Measurements from ENCODE around the gene ADAMTS12. TPM values are rescaled to one million over a fixed set of nuclear protein-coding genes. Genes with fewer than 3 reads are reported as not detected.

ADAMTS12 gene
- total and polyA plus RNA-seq, 2 experiments from 2014 or later = 9.1 to 17.1 TPM

DNA sequence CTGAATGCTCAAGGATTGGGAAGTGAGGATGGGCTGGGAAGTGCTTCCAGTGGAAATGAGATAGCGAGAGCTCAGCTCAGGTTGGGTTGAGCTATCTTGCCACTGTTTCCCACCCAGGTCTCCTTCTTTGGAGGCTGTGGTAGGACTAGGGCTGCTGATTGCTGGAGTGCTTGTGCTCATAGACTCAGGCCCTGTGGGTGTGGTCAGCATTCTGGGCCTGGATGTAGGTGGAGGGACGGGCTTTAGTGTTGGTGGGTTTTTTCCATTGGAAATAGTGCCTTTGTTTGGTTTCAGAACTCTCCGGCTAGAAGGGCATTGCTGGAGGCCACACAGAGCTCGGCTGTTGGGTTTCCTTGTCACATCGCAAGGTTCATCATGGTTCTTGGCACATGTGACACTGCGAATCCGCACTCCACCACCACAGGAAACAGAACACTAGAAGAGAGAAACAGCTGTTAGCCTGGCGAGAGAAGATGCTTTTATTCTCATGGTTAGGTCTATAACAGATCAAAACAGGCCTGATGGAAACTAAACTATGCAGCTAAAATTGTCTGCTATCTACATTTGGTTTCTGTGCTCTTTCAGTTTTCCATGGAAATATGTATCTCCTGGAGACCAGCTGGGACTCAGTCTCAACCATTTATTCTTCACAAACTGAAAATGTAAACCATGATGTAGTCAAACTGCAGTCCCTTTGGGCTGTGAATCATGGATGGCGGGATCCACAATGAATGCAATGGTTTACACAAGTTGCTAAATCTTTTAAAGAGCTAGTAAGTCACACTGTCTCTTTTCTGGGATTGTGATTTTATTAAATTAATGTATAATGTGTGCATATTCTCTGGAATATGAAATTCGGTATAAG is 314.8 kb downstream of the ADAMTS12 start:
- ATAC-seq = no peak
- Histone ChIP-seq H3K9me2 (ENCODE audit: insufficient read depth) (no peaks in the 10 kb centered on the region; the same call in 1 of the 2 replicates), H4K20me1 (replicated peaks; ENCODE audit: insufficient read depth) (no peaks in the 10 kb centered on the region), H3K79me2 (replicated peaks; ENCODE audit: insufficient read depth) (no peaks in the 10 kb centered on the region), H3K4me1 (ENCODE audit: insufficient read depth) (no peaks in the 10 kb centered on the region), H2AFZ (no peak overlapping the region), H3K4me3 (no peak overlapping the region), H3F3A (replicated peaks; ENCODE audit: low read depth) (no peaks in the 10 kb centered on the region), H3K27ac (ENCODE audit: low read depth) (no peak overlapping the region), H3K4me2 (no peak overlapping the region), H3K36me3 (ENCODE audit: insufficient read depth) (no peaks in the 10 kb centered on the region), H3K27me3 (ENCODE audit: insufficient read depth) (no peaks in the 10 kb centered on the region)
- no peaks in the 10 kb centered on the region for H3K4me1 Mint-ChIP-seq
- no peak for DNase-seq (ENCODE audit: low spot score)
- peaks cover 5% of the 10 kb centered on the region; the same call in 2 of the 3 replicates for H3K36me3 Mint-ChIP-seq (ENCODE audit: low read depth)
- TF ChIP-seq POLR2AphosphoS5 (IDR thresholded peaks at IDR 0.05; ENCODE audit: low read depth) (no peak), NANOG (IDR thresholded peaks at IDR 0.05; ENCODE audit: borderline replicate concordance) (no peak), EZH2phosphoT487 (IDR thresholded peaks at IDR 0.05; ENCODE audit: unreplicated experiment) (no peak)
- TF ChIP-seq, protein P1, sequence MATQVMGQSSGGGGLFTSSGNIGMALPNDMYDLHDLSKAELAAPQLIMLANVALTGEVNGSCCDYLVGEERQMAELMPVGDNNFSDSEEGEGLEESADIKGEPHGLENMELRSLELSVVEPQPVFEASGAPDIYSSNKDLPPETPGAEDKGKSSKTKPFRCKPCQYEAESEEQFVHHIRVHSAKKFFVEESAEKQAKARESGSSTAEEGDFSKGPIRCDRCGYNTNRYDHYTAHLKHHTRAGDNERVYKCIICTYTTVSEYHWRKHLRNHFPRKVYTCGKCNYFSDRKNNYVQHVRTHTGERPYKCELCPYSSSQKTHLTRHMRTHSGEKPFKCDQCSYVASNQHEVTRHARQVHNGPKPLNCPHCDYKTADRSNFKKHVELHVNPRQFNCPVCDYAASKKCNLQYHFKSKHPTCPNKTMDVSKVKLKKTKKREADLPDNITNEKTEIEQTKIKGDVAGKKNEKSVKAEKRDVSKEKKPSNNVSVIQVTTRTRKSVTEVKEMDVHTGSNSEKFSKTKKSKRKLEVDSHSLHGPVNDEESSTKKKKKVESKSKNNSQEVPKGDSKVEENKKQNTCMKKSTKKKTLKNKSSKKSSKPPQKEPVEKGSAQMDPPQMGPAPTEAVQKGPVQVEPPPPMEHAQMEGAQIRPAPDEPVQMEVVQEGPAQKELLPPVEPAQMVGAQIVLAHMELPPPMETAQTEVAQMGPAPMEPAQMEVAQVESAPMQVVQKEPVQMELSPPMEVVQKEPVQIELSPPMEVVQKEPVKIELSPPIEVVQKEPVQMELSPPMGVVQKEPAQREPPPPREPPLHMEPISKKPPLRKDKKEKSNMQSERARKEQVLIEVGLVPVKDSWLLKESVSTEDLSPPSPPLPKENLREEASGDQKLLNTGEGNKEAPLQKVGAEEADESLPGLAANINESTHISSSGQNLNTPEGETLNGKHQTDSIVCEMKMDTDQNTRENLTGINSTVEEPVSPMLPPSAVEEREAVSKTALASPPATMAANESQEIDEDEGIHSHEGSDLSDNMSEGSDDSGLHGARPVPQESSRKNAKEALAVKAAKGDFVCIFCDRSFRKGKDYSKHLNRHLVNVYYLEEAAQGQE (IDR thresholded peaks at IDR 0.05; ENCODE audit: unreplicated experiment) = no peak
- H3K27me3 Mint-ChIP-seq (ENCODE audit: insufficient read depth, low read depth, poor library complexity) = peaks cover 2% of the 10 kb centered on the region
- H3K9me3 Mint-ChIP-seq = 0 out of 3 replicates have a peak, but pooled peaks cover 3% of the 10 kb centered on the region
- no peak overlapping the region for H3K4me3 Mint-ChIP-seq
- H3K27ac Mint-ChIP-seq = no peak overlapping the region

DNA sequence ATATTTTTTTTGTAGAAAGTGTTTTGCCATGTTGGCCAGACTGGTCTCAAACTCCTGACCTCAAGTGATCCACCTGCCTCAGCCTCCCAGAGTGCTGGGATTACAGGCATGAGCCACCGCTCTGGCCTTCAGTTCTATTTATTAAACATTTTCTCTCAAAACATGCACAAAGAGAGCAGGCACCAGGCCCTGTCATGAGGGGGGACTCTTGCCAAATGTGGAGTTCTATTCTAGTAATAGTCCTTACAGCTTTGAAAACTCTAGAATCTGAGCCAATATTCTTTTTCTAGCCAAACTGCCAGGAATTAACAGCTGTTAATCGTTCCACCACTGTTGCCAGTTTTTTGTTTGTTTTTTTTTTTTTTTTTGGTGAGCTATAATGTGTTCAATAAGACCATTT is 326.5 kb downstream of the ADAMTS12 start:
- no peak overlapping the region for H3K4me2 ChIP-seq
- peaks cover 6% of the 10 kb centered on the region; the same call in 1 of the 2 replicates for H3K4me1 ChIP-seq (ENCODE audit: insufficient read depth)
- H3K9me3 Mint-ChIP-seq = peaks cover 18% of the 10 kb centered on the region
- no peak overlapping the region for H3K4me3 Mint-ChIP-seq
- H3K36me3 ChIP-seq (ENCODE audit: insufficient read depth) = no peaks in the 10 kb centered on the region
- H3K4me3 ChIP-seq = no peak overlapping the region
- no peak overlapping the region for H2AFZ ChIP-seq
- H4K20me1 ChIP-seq (replicated peaks; ENCODE audit: insufficient read depth) = no peaks in the 10 kb centered on the region
- peaks cover 6% of the 10 kb centered on the region; the same call in 1 of the 2 replicates for H3K9me2 ChIP-seq (ENCODE audit: insufficient read depth)
- H3K4me1 Mint-ChIP-seq = peaks cover 13% of the 10 kb centered on the region
- no peaks in the 10 kb centered on the region for H3K27me3 Mint-ChIP-seq (ENCODE audit: insufficient read depth, low read depth, poor library complexity)
- H3K27me3 ChIP-seq (ENCODE audit: insufficient read depth) = no peaks in the 10 kb centered on the region
- H3K27ac Mint-ChIP-seq = no peak overlapping the region
- peaks cover 21% of the 10 kb centered on the region for H3K36me3 Mint-ChIP-seq (ENCODE audit: low read depth)
- H3K79me2 ChIP-seq (replicated peaks; ENCODE audit: insufficient read depth) = no peaks in the 10 kb centered on the region
- no peak for DNase-seq (ENCODE audit: low spot score)
- H3F3A ChIP-seq (replicated peaks; ENCODE audit: low read depth) = no peaks in the 10 kb centered on the region
- H3K27ac ChIP-seq (ENCODE audit: low read depth) = no peak overlapping the region
- ATAC-seq = no peak
- TF ChIP-seq ZNF114 (CRISPR knock-in tag; IDR thresholded peaks at IDR 0.05) (no peak), EZH2phosphoT487 (IDR thresholded peaks at IDR 0.05; ENCODE audit: unreplicated experiment) (no peak), NANOG (IDR thresholded peaks at IDR 0.05; ENCODE audit: borderline replicate concordance) (no peak), CREB1 (CRISPR knock-in tag; IDR thresholded peaks at IDR 0.05; ENCODE audit: low read depth) (no peak), STAT1 (IDR thresholded peaks at IDR 0.05; ENCODE audit: unreplicated experiment) (no peak), POLR2AphosphoS5 (IDR thresholded peaks at IDR 0.05; ENCODE audit: low read depth) (no peak), EZH2 (IDR thresholded peaks at IDR 0.05; ENCODE audit: low read depth, unreplicated experiment) (no peak), JUNB (IDR thresholded peaks at IDR 0.05; ENCODE audit: unreplicated experiment) (no peak), ZNF331 (CRISPR knock-in tag; IDR thresholded peaks at IDR 0.05; ENCODE audit: low read depth) (no peak)
- TF ChIP-seq, protein P2, sequence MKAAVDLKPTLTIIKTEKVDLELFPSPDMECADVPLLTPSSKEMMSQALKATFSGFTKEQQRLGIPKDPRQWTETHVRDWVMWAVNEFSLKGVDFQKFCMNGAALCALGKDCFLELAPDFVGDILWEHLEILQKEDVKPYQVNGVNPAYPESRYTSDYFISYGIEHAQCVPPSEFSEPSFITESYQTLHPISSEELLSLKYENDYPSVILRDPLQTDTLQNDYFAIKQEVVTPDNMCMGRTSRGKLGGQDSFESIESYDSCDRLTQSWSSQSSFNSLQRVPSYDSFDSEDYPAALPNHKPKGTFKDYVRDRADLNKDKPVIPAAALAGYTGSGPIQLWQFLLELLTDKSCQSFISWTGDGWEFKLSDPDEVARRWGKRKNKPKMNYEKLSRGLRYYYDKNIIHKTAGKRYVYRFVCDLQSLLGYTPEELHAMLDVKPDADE (IDR thresholded peaks at IDR 0.05) = no peak
- TF ChIP-seq, protein P3, sequence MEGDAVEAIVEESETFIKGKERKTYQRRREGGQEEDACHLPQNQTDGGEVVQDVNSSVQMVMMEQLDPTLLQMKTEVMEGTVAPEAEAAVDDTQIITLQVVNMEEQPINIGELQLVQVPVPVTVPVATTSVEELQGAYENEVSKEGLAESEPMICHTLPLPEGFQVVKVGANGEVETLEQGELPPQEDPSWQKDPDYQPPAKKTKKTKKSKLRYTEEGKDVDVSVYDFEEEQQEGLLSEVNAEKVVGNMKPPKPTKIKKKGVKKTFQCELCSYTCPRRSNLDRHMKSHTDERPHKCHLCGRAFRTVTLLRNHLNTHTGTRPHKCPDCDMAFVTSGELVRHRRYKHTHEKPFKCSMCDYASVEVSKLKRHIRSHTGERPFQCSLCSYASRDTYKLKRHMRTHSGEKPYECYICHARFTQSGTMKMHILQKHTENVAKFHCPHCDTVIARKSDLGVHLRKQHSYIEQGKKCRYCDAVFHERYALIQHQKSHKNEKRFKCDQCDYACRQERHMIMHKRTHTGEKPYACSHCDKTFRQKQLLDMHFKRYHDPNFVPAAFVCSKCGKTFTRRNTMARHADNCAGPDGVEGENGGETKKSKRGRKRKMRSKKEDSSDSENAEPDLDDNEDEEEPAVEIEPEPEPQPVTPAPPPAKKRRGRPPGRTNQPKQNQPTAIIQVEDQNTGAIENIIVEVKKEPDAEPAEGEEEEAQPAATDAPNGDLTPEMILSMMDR (conservative IDR thresholded peaks at IDR 0.05; ENCODE audit: low read depth in 2 of 2) = no peak

All from GM23338 (cell line).